Measurements from ENCODE around the gene CHD2.

DNA sequence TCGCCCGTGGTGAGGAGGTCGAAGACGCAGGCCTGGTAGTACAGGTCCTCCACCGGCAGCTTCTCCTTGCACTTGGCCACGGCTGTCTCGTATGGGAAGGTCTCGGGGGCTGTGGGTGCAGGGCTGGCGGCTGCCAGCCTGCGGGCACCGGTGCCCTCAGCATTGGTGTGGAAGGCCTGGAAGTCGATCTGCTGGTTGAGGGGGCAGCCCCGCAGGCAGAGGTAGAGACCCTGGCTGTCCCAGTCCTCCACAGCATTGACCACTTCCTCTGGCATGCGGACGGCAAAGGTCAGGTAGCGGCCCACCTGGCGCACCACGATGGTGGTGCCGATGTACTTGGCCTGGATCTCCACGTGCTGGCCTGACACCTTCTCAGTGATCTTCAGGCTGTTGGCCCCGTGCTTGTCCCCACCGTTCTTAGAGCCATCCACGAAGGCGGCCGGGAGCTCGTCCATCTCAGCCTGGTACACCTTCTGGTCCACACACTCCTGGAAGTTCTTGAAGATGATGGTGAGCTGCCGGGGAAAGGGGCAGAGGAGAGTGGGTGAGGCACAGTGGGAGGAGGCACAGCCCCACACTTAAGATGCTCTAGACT is 145.2 kb downstream of the CHD2 start:
- TF ChIP-seq, protein P1, sequence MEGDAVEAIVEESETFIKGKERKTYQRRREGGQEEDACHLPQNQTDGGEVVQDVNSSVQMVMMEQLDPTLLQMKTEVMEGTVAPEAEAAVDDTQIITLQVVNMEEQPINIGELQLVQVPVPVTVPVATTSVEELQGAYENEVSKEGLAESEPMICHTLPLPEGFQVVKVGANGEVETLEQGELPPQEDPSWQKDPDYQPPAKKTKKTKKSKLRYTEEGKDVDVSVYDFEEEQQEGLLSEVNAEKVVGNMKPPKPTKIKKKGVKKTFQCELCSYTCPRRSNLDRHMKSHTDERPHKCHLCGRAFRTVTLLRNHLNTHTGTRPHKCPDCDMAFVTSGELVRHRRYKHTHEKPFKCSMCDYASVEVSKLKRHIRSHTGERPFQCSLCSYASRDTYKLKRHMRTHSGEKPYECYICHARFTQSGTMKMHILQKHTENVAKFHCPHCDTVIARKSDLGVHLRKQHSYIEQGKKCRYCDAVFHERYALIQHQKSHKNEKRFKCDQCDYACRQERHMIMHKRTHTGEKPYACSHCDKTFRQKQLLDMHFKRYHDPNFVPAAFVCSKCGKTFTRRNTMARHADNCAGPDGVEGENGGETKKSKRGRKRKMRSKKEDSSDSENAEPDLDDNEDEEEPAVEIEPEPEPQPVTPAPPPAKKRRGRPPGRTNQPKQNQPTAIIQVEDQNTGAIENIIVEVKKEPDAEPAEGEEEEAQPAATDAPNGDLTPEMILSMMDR (IDR thresholded peaks at IDR 0.05) = no peak
- no peak for TF ChIP-seq POLR2AphosphoS5 (IDR thresholded peaks at IDR 0.05; ENCODE audit: insufficient read depth in 1 of 2, low read depth in 1 of 2)
- TF ChIP-seq POLR2A (IDR thresholded peaks at IDR 0.05) = no peak
